Measurements from ENCODE around the gene EEIG2. TPM values are rescaled to one million over a fixed set of nuclear protein-coding genes. Genes with fewer than 3 reads are reported as not detected.

The EEIG2 gene
- total and polyA plus RNA-seq, 2 donors (not counting 3 experiments of a cell fraction or from before 2014, with no cell fraction given) = 2.5 to 7.2 TPM

- no TSS peak for BruUV-seq (replicated peaks)
- no peaks in the 10 kb centered on the region for H4K20me1 ChIP-seq (replicated peaks; ENCODE audit: control insufficient read depth, extremely low read depth, insufficient read depth, low read length)
- peaks cover 2% of the 10 kb centered on the region in 2 experiments for H3K27me3 ChIP-seq (ENCODE audit: control insufficient read depth in 2 of 2, insufficient read depth in 2 of 2, low read length in 2 of 2)
- H3K9me3 ChIP-seq (replicated peaks; ENCODE audit: control insufficient read depth, insufficient read depth, low read length) = no peaks in the 10 kb centered on the region
- dilution Hi-C loops (cut with MboI; ENCODE audit: extremely low pct_ligation_motif_present, low sequenced_read_pairs) = no loop called here
- no peaks in the 10 kb centered on the region for H3K4me1 ChIP-seq (ENCODE audit: control insufficient read depth, extremely low read depth, insufficient read depth, low read length)
- H3K9me1 ChIP-seq (replicated peaks; ENCODE audit: control insufficient read depth, extremely low read depth, insufficient read depth, low read length) = no peaks in the 10 kb centered on the region
- no peak overlapping the region for H2AFZ ChIP-seq (ENCODE audit: low read depth, low read length)
- H3K4me2 ChIP-seq (ENCODE audit: insufficient read depth, low read length) = no peak overlapping the region
- FAIRE-seq = no peak
- ChIA-PET POLR2A (no interaction called here), CTCF (interaction anchor here (1.1 to 2.8 kb wide), 2 partner anchors 15 to 115 kb away, joined by 3 to 9 read pairs; no protein-coding TSS in a partner anchor)
- no peak overlapping the region for H3K27ac ChIP-seq (ENCODE audit: insufficient read depth, low read depth, low read length)
- DNase-seq (ENCODE audit: low read depth, low spot score) = no peak
- intact Hi-C loops (cut with micrococcal nuclease) = no loop called here
- no peak overlapping the region for H3K9ac ChIP-seq (replicated peaks; ENCODE audit: extremely low read depth, insufficient read depth, low read length)
- no peak overlapping the region for H3K4me3 ChIP-seq (replicated peaks in 1 of 3; ENCODE audit: insufficient read depth in 1 of 3, low read depth in 1 of 3, low read length in 3 of 3)
- TF ChIP-seq MYC (IDR thresholded peaks at IDR 0.05; ENCODE audit: low read depth, low read length) = no peak
- no peak for TF ChIP-seq FOS (IDR thresholded peaks at IDR 0.05; ENCODE audit: borderline replicate concordance, insufficient read depth, low read length)
- no peak for TF ChIP-seq POLR2AphosphoS5 (IDR thresholded peaks at IDR 0.05; ENCODE audit: insufficient read depth, low read depth, low read length)
- no peak for TF ChIP-seq EZH2 (IDR thresholded peaks at IDR 0.05; ENCODE audit: borderline replicate concordance, low read depth, low read length, severe bottlenecking)
- no peak for TF ChIP-seq JUN (IDR thresholded peaks at IDR 0.05; ENCODE audit: borderline replicate concordance, insufficient read depth, insufficient read length, low read depth)
- no peak for TF ChIP-seq MAX (IDR thresholded peaks at IDR 0.05; ENCODE audit: insufficient read depth, insufficient read length)
- no peak for TF ChIP-seq CTCF (IDR thresholded peaks at IDR 0.05; ENCODE audit: extremely low read depth in 1 of 2, insufficient read depth in 1 of 2, low read depth in 1 of 2, low read length in 2 of 2)
- no peak for TF ChIP-seq POLR2A (IDR thresholded peaks at IDR 0.05; ENCODE audit: low read depth, low read length)
- TF ChIP-seq GATA2 (IDR thresholded peaks at IDR 0.05; ENCODE audit: insufficient read depth, insufficient read length, low read depth, low read length) = no peak
- H3K36me3 ChIP-seq (ENCODE audit: control insufficient read depth in 2 of 2, extremely low read depth in 1 of 2, insufficient read depth in 2 of 2, low read length in 2 of 2) = no peaks in the 10 kb centered on the region
- no peaks in the 10 kb centered on the region for H3K79me2 ChIP-seq (ENCODE audit: control insufficient read depth, insufficient read depth, low read length)
Observed at GRCh38 chr1:108527837-108528236, 32.1 kb upstream of the EEIG2 start.

All from endothelial cell of umbilical vein (primary cell).